HG03571 (cell line): ENCODE measurements around the gene CTBP2.

Experiments used
- ATAC-seq: cut with Tn5 transposase; IDR thresholded peaks from one replicate; pipeline ENCODE4 v1.9.1; 2021; ENCODE audit not compliant: unreplicated experiment

CTBP2 gene

GRCh38 chr10:124984376-124984775, 176.0 kb downstream of the CTBP2 start:
- ATAC-seq = no peak

DNA sequence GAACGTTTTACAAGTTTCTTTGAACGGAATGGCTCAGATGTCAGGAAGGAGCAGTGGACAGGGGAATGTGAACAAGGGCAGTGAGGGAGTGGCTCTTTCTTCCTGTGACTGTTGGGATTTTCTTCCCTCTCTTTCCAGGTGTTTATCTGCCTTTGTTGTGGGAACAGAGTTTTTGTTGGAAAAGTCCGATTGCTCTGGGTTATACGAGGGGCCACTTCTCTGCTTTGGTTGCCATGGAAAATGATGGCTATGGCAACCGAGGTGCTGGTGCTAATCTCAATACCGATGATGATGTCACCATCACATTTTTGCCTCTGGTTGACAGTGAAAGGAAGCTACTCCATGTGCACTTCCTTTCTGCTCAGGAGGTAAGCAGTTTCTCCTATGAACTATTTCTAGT, 177.0 kb downstream of the CTBP2 start:
- no peak for ATAC-seq

DNA sequence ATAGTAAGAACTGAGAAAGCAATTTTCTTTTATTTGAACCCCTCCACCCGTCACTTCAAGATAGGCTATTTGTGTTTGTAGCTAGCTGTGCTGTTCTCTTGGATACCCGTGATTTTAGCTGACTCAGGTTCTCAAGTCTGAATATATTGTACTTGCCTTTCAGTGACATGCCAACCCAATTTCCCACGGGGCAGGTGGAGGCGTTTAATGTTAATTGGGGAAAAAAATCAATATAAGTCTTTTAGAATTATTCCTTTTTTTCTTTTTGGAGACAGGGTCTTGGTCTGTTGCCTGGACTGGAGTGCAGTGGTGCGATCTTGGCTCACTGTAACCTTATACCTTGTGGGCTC, 182.0 kb downstream of the CTBP2 start:
- ATAC-seq = no peak

- ATAC-seq = no peak
Observed at GRCh38 chr10:124977648-124978375, 182.6 kb downstream of the CTBP2 start.

GRCh38 chr10:124977161-124977560, 183.2 kb downstream of the CTBP2 start:
- no peak for ATAC-seq

- ATAC-seq = peak; percentile 72
Observed at GRCh38 chr10:124975977-124976514, 184.3 kb downstream of the CTBP2 start.

DNA sequence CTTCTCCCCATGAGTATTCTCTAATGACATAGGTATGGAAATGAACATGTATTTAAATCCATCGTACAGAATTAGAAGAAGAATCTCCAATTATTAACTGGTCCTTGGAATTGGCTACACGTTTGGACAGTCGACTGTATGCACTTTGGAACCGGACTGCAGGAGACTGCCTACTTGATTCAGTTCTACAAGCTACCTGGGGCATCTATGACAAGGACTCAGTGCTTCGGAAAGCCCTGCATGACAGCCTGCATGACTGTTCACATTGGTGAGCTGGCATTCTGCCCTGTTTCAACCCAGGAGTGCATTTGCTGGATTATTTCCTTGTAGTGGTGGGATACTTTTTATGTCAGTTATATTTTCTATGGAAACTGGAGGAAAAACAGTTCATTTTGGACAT, 186.2 kb downstream of the CTBP2 start:
- ATAC-seq = no peak

GRCh38 chr10:124972637-124973036, 187.7 kb downstream of the CTBP2 start:
- ATAC-seq = no peak

DNA sequence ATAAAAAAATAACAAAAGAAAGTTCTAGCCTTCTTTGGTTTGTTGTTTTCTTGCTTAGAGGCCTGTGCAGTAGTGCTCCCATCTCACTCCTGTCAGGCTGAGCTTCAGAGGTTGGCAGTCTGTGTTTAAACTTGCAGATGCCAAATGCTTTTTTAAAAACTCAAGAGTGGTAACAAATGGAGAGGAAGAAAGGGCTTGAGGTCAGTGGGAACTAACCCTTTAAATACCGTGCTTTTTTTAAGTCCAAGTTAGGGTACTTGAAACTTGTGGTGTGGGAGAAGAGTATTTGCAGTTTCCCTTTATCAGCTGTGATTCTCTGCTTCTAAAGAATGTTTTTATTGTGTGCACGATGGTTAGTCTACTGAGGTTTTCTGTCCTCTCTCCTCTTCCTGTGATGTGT, 189.1 kb downstream of the CTBP2 start:
- ATAC-seq = no peak

GRCh38 chr10:124967255-124967654, 193.1 kb downstream of the CTBP2 start:
- ATAC-seq = no peak

DNA sequence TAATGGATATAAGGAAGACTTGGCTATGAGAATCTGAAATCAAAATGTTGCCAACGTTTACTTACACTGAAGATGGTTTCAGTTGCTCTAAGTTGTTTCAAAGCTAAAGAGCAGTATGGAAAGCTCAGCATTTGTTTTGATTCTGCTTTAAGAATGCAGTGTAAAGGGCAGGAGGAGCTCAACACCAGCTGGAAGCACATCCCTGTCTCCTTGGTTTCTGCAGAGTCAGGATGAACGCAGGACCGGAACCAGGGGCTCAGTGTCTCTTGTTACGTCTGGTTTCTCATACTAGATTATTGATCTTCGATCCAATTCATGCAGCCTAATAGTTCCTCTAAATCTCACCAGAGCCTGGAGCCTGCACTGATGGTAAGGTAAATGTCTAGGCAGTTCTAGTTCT, 194.4 kb downstream of the CTBP2 start:
- ATAC-seq = no peak

DNA sequence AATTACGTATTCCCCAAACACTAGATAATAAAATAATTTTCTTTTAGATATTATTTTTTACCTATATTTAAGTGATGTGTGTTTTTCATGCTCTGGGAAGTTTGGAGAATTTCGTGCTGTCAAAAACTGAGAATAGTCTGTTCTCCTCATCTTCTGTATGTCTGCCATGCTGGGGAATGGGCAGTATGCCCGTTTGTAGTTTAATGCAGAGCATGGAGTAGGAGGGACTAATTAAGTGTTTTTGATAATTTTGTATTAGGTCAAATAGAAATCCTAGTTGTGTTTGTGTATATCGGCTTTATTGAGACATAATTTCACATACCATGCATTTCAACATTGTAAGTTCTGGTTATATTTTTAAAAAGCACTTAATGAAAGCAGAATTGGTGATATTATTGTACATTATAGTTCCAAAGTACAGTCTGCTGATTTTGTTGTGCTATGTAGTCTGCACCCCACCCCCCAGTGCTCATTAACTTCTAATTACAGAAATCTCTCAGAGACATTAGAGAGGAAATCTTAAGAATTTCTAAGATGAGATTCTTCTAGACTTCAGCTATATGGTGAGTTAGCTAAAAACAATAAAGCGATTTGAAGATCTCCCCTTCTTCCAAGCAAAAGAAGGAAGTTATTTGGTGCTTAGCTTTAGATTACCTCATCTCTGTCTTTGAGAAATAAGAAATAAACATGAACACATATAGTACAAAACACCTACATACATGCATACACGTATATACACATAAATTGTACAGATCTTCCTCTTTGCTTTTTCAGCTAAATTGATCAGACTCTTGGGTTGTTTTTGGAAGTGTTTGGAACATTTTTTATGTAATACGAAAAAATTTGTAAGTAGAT, 196.3 kb downstream of the CTBP2 start:
- ATAC-seq = no peak

DNA sequence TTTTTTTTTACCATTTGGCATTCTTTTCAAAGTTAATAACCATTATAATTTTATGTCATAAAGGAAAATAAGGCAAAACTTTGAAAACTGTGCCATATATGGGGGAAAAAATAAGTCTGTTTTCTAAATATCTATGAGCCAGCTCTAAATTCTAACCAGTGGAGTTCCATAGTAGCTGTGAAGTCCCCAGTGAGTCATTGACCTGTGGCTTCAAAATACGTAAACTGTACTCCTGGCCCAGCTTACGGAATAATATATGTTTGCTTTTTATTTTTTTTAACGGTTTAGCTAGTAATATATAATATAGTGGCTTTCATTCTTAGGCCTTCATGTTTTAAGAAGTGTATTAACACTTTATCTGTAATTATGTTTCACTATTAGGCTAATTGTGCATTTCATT, 197.9 kb downstream of the CTBP2 start:
- no peak for ATAC-seq

DNA sequence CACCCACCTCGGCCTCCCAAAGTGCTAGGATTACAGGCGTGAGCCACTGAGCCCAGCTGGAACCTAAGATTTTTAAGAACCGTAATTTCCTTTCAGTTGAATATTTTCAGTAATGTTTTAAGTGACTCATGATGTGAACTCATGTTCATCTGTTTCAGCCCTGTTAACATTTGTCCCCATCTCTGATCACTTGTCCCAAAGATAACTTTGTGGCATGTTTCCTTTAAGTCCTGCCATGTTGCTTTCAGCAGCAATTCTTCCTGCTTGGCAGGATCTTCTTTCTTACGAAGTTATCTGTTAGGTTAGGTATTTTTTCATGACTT, 199.2 kb downstream of the CTBP2 start:
- ATAC-seq = no peak

- ATAC-seq = no peak
Observed at GRCh38 chr10:124959564-124959963, 200.8 kb downstream of the CTBP2 start.

GRCh38 chr10:124957404-124957947, 202.9 kb downstream of the CTBP2 start:
- ATAC-seq = no peak

DNA sequence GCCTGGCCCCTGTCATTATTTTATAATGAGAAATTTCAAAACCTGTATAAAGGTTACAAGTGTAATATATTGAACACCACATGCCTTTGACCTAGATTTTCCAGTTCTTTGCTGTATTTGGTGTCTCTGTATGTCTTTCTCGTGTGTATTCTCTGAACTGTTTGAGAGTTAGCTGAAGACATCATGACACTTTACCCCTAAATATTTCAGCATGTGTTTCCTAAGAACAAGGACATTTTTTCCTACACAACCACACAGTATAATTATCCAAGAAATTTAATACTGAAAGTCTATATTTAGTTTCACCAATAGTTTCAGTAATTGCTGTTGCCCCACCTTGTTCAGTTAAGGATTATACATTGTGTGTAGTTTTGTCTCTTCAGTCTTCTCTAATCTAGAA, 203.6 kb downstream of the CTBP2 start:
- no peak for ATAC-seq

GRCh38 chr10:124955868-124956267, 204.5 kb downstream of the CTBP2 start:
- no peak for ATAC-seq

DNA sequence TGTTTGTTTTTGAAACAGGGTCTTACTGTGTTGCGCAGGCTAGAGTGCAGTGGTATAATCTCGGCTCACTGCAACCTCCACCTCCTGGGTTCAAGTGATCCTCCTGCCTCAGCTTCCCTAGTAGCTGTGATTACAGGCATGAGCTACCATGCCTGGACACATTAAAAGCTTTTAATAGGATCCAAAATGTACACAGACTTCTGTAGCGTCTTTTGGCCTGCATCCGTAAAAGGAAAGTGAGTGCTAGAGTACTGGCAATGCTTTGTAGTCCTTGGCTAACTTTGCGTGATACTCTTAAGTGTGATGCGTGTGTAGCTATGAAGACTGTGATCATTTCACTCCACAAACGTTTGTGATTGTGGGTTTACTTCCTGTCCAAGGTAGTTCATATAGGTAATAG, 205.1 kb downstream of the CTBP2 start:
- no peak for ATAC-seq

DNA sequence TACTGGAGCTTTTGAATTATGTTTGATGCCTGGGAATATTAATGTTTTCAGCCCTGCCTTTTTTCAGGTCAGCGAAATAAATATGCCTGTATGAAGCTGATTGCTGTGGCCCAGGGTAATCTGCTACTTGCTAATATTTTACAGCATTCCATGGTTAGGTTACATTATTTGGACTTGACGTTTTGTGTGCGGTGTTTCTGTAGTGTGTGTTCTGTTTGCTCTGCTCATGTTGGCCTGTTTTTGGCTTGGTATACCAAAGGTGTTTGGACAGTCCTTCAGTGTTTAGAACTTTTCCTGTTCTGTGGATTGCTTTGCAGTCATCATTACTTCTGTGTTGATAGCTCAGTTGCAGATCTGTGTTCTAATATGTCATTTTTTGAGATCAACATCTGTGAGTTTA, 206.9 kb downstream of the CTBP2 start:
- no peak for ATAC-seq

GRCh38 chr10:124952123-124952522, 208.2 kb downstream of the CTBP2 start:
- ATAC-seq = no peak

DNA sequence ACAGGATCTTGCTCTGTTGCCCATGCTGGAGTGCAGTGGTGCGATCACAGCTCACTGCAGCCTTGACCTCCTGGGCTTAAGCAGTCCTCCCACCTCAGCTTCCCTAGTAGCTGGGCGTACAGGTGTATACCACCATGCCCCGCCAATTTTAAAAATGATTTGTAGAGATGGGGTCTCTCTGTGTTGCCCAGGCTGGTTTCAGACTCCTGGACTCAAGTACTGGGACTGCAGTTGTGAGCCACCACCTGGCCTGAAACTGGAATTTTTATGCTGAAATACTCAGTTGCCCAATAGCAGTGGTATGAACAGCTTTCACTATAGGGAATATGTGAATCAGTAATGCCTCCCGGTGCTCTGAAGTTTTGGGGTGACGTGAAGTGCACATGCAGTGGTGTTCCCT, 210.8 kb downstream of the CTBP2 start:
- no peak for ATAC-seq
